Caco-2 (cell line): ENCODE results near the gene TRIM2. TPM values are rescaled to one million over a fixed set of nuclear protein-coding genes. Genes with fewer than 3 reads are reported as not detected.

Source experiments
- BruUV-seq: library from RNA; stranded (reverse); fragments of 400-500 nt; replicated peaks from 2 replicates; lab custom pipeline; 2021; lab: Mats Ljungman, UMichigan
- CTCF ChIA-PET: fragments of 300-600 bp; sonication (Branson Sonifier 250); formaldehyde crosslinking; loops from one replicate; lab custom pipeline; 2022; ENCODE audit warnings: antibody characterized with exemption; lab: Charles Lee
- POLR2A ChIA-PET: fragments of 300-600 bp; sonication (Branson Sonifier 250); formaldehyde crosslinking; loops from one replicate; lab custom pipeline; 2022; ENCODE audit warnings: antibody characterized with exemption; lab: Charles Lee
- DNase-seq, 2 experiments: peaks; one replicate each; pipeline versions ENCODE4 v3.0.0 to v3.0.0-alpha.2; 2020 to 2022
- H3K27me3 ChIP-seq: replicated peaks from 2 replicates; pipeline ENCODE4 v1.6.0; 2011; ENCODE audit warnings: low read length; ENCODE audit not compliant: control insufficient read depth, insufficient read depth
- H3K36me3 ChIP-seq: 2 replicates; pipeline ENCODE4 v1.5.1; 2011; ENCODE audit warnings: low read length; ENCODE audit not compliant: control insufficient read depth, insufficient read depth
- H3K4me1 ChIP-seq: fragments of 250-450 bp; sonication (Bioruptor Pico); 2 replicates; pipeline ENCODE4 v1.5.1; 2020; ENCODE audit warnings: mild to moderate bottlenecking
- H3K4me3 ChIP-seq: 2 replicates; pipeline ENCODE4 v1.5.1; 2011; ENCODE audit warnings: low read depth, mild to moderate bottlenecking, control low read depth, low read length
- H3K9me3 ChIP-seq: fragments of 250-450 bp; sonication (Bioruptor Pico); 2 replicates; pipeline ENCODE4 v1.5.1; 2020; ENCODE audit warnings: mild to moderate bottlenecking, moderate library complexity
- H3K27ac Mint-ChIP-seq: one replicate; pipeline ENCODE4 v1.8.0; 2022; ENCODE audit warnings: mixed read lengths; ENCODE audit not compliant: unreplicated experiment
- H3K27me3 Mint-ChIP-seq: one replicate; pipeline ENCODE4 v1.8.0; 2022; ENCODE audit warnings: mixed read lengths; ENCODE audit not compliant: insufficient read depth, unreplicated experiment
- H3K36me3 Mint-ChIP-seq: one replicate; pipeline ENCODE4 v1.8.0; 2022; ENCODE audit warnings: mild to moderate bottlenecking, mixed read lengths; ENCODE audit not compliant: insufficient read depth, unreplicated experiment
- H3K4me1 Mint-ChIP-seq: one replicate; pipeline ENCODE4 v1.8.0; 2022; ENCODE audit warnings: low read depth, mixed read lengths; ENCODE audit not compliant: unreplicated experiment
- H3K4me3 Mint-ChIP-seq: one replicate; pipeline ENCODE4 v1.8.0; 2022; ENCODE audit warnings: mild to moderate bottlenecking, moderate library complexity, mixed read lengths; ENCODE audit not compliant: unreplicated experiment
- H3K9me3 Mint-ChIP-seq: one replicate; pipeline ENCODE4 v1.8.0; 2022; ENCODE audit warnings: mixed read lengths; ENCODE audit not compliant: unreplicated experiment
- CTCF ChIP-seq, 2 experiments: fragments of 200-600 bp in 1 of 2; IDR thresholded peaks; 1 replicate in 1 of 2; 2 replicates in 1 of 2; pipeline versions ENCODE4 v1.5.1 to v1.8.0; 2011 to 2022; ENCODE audit warnings: antibody characterized with exemption in 1 of 2, control low read depth in 1 of 2, inconsistent platforms in 1 of 2, low read depth in 1 of 2, low read length in 1 of 2, mild to moderate bottlenecking in 1 of 2, moderate library complexity in 1 of 2; ENCODE audit not compliant: insufficient read depth in 1 of 2, severe bottlenecking in 1 of 2, unreplicated experiment in 1 of 2
- intact Hi-C: fragments of 100-400 bp; cut with micrococcal nuclease; formaldehyde crosslinking; loops from one replicate; pipeline ENCODE4 v1.10.0; 2022; ENCODE audit not compliant: unreplicated experiment
- total RNA-seq: library from RNA; stranded (reverse); gene quantifications from 2 replicates; pipeline ENCODE4 v1.2.3, GENCODE V29; 2022

The TRIM2 gene
- total RNA-seq, 1 experiment from 2014 or later: 62.3 TPM

DNA sequence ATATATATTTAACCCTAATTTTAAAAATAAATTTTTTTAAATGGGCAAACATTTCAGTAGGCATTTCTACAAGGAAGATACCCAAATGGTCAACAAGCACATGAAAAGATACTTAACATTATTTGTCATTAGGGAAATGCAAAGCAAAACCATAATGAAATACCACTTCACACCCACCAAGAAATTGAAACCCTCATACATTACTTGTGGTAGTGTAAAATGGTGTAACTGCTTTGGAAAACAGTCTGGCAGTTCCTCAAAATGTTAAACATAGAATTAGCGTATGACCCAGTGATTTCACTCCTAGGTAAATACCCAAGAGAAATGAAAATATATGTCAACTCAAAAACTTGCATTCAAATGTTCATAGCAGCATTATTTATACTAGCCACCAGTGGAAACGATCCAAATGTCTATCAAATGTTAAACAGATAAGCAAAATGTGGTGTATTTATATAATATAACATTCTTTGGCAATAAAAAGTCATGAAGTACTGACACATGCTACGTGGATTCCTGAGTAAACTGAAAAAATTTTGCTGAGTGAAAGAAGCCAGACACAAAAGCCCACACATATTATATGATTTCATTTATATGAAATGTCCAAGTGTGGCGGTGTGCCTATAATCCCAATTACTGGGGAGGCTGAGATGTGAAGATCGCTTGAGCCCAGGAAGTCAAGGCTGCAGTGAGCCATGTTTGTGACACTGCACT lies 16.6 kb downstream of the TRIM2 start:
- no peaks in the 10 kb centered on the region for H3K27me3 Mint-ChIP-seq
- no peak for TF ChIP-seq CTCF (IDR thresholded peaks at IDR 0.05; ENCODE audit: insufficient read depth in 1 of 2, low read depth in 1 of 2, low read length in 1 of 2, severe bottlenecking in 1 of 2, unreplicated experiment in 1 of 2)
- no peak for DNase-seq
- intact Hi-C loops: no loop called here
- Histone ChIP-seq H3K4me3 (no peak overlapping the region), H3K4me1 (peaks cover 20% of the 10 kb centered on the region), H3K27me3 (no peaks in the 10 kb centered on the region), H3K9me3 (no peaks in the 10 kb centered on the region), H3K36me3 (peaks cover 2% of the 10 kb centered on the region; the same call in 1 of the 2 replicates)
- BruUV-seq: no TSS peak
- H3K36me3 Mint-ChIP-seq: peaks cover 34% of the 10 kb centered on the region
- POLR2A ChIA-PET: no interaction called here
- H3K27ac Mint-ChIP-seq: peak overlapping the region; percentile 45
- H3K9me3 Mint-ChIP-seq: no peaks in the 10 kb centered on the region
- H3K4me3 Mint-ChIP-seq: no peak overlapping the region
- CTCF ChIA-PET: no interaction called here
- H3K4me1 Mint-ChIP-seq: peaks cover 21% of the 10 kb centered on the region

DNA sequence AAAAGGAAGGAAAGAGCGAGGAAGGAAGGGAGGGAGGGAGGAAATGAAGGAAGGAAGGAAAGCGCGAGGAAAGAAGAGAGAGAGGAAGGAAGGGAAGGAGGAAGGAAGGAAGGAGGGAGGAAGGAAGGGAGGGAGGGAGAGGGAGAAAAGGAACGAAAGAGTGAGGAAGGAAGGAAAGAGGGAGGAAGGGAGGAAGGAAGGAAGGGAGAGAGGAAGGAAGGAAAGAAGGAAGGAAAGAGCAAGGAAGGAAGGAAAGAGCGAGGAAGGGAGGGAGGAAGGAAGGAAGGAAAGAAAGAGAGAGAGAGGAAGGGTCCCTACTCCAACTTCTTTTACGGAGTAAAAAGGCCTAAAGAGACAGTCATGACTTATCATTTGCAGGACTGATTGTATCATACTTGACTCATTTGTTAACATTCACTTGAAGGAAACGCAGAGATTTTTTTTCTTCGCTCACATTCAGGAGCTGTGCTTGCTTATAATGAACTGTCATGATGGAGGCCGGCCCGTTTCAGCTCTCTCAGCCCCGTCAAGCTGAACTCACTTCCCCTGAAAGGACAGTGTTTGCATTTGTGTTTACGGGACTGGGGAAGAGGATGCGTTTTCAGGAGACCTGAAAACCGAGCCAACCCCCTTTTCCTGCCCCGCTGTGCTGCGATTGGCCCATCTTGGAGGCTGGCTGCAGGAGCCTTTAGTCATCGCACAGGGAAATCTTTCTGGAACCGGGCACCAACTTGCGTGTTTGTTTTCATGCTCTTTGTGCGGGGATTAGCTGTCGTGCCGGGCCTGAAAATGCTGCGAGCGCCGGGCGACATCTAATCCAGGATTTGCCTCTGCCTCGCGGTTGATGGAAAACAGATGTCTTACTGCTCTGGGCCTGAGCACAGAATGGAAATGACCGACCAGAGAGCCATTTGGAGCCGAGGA lies 17.8 kb downstream of the TRIM2 start:
- no peak for DNase-seq
- Mint-ChIP-seq H3K4me3 (peak overlapping the region; percentile 51), H3K27ac (peak overlapping the region; percentile 45), H3K4me1 (peaks cover 14% of the 10 kb centered on the region), H3K36me3 (peaks cover 26% of the 10 kb centered on the region), H3K9me3 (no peaks in the 10 kb centered on the region), H3K27me3 (no peaks in the 10 kb centered on the region)
- intact Hi-C loops: no loop called here
- Histone ChIP-seq H3K27me3 (no peaks in the 10 kb centered on the region), H3K9me3 (no peaks in the 10 kb centered on the region), H3K36me3 (peaks cover 2% of the 10 kb centered on the region; the same call in 1 of the 2 replicates), H3K4me3 (no peak overlapping the region), H3K4me1 (peaks cover 20% of the 10 kb centered on the region)
- no TSS peak for BruUV-seq
- POLR2A ChIA-PET: no interaction called here
- no peak for TF ChIP-seq CTCF (IDR thresholded peaks at IDR 0.05; ENCODE audit: insufficient read depth in 1 of 2, low read depth in 1 of 2, low read length in 1 of 2, severe bottlenecking in 1 of 2, unreplicated experiment in 1 of 2)
- CTCF ChIA-PET: no interaction called here

DNA sequence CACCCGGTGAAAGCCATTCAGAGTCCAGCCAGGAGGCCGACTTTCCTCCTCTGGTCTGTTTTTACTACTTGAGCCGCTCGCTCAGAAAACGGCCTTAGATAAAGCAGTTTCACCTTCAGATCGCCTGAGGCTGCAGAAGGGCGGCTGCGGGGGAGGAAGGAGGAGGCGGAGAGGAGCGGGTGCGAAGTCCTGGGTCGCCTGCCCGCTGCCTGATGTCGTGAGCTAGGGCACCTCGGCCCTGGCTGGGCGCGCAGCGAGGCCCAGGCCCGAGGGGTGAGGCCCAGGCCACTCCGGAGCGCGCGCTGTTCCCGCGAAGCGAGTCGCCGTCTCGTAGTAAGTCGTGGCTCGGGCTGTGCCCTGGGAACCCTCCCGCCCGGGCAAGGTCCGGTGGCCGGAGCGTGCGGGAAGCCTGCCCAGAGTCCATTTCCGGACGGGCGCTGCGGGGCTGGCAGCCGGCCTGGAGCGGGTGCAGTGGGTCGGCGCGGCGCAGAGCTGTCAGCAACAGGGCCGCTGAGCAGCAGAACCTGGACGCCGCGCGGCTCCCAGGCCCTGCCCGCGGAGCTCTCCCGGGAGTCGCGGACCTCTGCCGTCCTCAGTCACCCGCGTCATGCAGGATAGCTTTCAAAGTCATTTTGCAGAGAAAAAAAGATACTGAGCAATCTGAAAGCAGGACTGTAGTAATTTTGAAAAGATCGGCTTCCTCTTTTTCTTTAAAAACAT lies 18.6 kb downstream of the TRIM2 start:
- Mint-ChIP-seq H3K4me1 (peaks cover 10% of the 10 kb centered on the region), H3K9me3 (no peaks in the 10 kb centered on the region), H3K27ac (no peak overlapping the region), H3K27me3 (no peaks in the 10 kb centered on the region), H3K4me3 (peak overlapping the region; percentile 15), H3K36me3 (peaks cover 20% of the 10 kb centered on the region)
- TF ChIP-seq CTCF (IDR thresholded peaks at IDR 0.05; ENCODE audit: insufficient read depth in 1 of 2, low read depth in 1 of 2, low read length in 1 of 2, severe bottlenecking in 1 of 2, unreplicated experiment in 1 of 2): no peak
- CTCF ChIA-PET: no interaction called here
- Histone ChIP-seq H3K9me3 (no peaks in the 10 kb centered on the region), H3K27me3 (no peaks in the 10 kb centered on the region), H3K4me1 (peaks cover 20% of the 10 kb centered on the region), H3K36me3 (peaks cover 2% of the 10 kb centered on the region; the same call in 1 of the 2 replicates), H3K4me3 (no peak overlapping the region)
- intact Hi-C loops: no loop called here
- no peak for DNase-seq
- BruUV-seq: no TSS peak
- POLR2A ChIA-PET: no interaction called here
